HG02763 (cell line): ENCODE data around the gene CROT.
A peak's percentile ranks its signal among the peaks of the same experiment; 100 is the strongest.

Source experiments
- ATAC-seq: cut with Tn5 transposase; IDR thresholded peaks from one replicate; pipeline ENCODE4 v1.9.1; 2021; ENCODE audit warnings: mild to moderate bottlenecking, moderate library complexity; ENCODE audit not compliant: unreplicated experiment

Gene CROT

DNA sequence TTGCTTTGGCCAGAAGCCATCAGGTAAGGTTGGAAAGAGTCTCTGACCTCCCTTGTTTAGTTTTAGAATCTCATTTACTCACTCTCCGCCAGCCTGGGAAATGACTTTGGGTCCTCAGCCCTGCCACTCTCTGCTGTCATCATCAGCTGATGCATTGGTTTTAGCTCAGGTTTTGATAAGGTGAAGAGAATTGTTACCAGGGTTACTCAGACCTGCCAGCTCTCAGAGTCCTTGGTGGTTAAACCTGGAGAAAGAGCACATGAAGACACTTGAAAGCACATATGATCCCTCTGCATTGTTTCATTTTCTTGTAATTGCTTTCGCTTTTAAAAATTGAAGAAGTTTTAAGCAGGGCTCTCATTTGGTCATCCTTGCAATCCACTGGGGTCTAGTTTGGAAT lies 4.0 kb upstream of the CROT start:
- no peak for ATAC-seq

DNA sequence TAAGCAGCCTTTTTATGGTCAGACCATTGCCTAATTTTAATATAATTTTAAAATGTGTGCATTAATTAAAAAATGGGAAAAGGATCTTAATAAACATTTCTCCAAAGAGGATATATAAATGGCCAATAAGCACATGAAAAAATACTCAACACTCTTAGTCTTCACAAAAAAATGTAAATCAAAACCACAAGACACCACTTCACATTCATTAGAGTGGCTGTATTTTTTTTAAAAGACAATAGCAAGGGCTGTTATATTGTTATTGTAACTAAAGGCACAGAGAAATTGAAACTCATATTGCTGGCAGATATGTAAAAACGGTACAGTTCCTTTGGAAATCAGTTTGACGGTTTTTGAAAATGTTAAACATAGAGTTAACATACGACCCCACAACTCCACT lies 3.2 kb upstream of the CROT start:
- ATAC-seq: no peak

DNA sequence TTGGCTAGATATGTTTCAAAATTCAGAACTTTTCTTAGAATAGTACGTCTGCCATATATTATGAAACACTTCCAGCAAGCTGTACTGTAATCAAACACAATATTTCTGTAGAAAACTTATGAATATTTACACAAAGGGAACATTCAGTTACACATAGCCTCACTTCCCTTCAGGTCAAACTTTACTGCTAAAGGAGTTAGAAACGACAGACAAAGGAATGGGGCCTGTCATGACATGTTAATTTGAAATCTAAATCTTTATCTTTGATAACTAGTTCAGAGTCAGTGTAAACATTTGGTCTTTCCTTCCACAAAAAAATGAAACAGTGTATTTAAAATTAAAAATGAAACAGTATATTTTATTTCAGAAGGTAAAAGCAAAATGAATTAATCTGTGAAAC lies 1.0 kb upstream of the CROT start:
- ATAC-seq: no peak

DNA sequence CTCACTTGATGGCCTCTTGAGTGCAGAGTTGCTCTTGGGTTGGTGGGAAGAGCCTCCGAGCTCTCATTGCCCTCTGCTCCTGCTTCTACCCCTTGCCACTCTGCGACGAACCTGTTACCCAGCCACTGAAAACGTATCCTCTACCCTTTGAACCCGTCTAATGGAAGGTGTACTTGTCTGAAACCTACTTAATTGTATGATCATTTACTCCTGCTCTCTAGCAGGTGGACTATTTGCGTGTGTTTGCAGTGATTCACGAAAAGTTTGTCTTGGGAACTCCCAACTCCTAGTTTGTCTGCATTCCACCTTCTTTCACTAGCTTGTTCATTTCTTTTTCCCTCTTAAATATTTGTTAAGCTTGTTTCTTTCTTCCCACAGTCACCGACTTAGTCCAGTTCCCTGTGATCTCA lies 503 bp downstream of the CROT start:
- ATAC-seq: peak; percentile 3

DNA sequence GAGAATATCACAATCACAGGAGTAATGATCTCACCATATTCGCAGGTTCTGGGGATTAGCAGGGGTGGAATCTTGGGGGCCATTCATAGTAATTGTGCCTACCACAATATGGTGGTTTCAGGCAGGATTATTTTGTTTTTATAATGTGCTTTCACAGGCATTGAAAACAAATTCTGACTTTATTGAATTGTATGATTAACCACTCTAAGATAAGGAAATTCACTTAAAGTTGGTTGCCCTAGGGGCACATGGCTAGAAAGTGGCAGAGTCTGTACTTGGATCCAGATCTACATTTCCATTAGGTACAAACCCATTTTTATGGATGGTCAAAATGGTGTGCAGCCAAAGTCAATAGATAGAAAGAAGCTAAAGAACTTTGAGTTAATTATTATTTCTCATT lies 1.7 kb downstream of the CROT start:
- no peak for ATAC-seq

DNA sequence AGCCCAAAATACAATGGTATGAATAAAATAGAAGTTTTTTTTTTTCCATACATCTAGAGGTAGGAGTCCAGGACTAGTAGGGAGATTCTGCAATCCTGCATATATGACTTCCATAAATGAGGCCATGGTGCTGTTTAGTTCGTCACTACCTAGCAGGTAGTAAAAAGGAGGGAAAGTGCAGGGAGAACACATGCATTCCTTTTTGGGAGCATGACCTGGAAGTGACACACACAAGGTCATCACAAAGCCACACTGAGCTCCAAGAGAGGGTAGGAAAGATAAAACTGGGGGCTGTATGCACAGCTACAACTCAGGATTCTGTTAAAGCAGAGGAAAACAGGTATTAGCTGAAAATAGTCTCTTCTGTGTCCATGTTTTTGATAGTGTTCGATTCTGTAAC lies 2.2 kb downstream of the CROT start:
- no peak for ATAC-seq

DNA sequence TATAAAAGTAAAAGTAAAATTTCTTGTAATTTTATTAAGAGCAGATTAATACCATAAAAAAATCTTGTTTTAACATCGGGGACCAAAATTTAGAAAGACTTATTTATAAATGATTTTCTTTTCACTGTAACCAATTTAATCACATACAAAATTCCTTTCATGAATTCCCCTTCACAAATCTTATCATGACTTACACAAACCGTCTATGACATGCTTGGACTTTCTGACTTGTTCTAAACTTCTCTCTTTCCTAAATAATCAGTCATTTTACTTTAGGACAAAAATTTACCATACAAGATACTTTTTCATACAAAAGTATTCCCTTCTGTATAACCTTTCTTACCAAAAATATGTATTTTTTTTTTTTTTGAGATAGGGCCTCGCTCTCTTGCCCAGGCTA lies 9.3 kb downstream of the CROT start:
- ATAC-seq: no peak

DNA sequence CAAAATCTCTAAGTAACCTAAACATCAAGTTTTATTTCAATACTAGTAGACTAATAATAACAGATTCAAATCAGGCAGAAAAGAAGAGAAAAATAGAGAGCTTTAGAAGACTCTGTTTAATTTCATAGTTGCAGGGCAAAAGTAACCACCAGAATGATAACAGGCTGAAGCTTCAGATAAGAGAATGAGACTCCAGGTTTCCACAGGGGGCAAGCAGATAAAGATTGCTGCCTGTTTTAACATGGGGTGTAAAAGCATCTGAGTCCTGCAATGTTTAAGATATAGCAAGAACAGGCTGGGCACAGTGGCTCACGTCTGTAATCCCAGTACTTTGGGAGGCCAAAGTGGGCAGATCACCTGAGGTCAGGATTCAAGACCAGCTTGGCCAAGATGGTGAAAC lies 11.0 kb downstream of the CROT start:
- no peak for ATAC-seq

DNA sequence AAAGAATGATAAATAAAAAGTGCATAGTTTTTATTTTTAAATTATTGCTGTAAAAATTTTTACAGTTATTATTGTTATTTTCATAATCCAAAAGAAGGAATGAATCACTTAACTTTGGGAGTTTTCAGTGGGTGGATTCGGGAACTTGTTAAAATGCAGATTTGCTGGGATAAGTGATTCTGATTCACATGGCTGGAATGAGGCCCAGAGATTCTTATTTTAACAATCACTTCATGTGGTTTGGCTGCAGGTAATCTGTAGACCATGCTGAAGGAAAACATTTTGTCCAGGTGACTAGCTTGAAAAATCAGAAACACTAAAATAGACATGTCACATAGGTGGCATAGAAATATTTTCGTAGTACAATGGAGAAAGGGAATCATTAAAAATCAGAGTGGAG lies 13.9 kb downstream of the CROT start:
- ATAC-seq: no peak

DNA sequence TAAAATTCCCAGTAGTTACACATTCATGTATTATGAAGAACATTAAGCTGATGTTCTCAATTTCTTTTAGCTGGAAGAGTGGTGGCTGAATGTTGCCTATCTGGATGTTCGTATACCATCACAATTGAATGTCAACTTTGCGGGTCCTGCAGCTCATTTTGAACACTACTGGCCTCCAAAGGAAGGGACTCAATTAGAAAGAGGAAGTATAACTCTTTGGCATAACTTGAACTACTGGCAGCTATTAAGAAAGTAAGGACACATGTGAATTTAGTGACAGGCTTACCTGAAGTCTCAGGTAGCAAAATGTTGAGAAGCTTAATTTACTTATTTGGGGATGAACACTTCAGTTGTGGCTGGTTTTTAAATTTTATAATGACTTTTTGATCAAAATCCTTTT lies 15.9 kb downstream of the CROT start:
- ATAC-seq: no peak

DNA sequence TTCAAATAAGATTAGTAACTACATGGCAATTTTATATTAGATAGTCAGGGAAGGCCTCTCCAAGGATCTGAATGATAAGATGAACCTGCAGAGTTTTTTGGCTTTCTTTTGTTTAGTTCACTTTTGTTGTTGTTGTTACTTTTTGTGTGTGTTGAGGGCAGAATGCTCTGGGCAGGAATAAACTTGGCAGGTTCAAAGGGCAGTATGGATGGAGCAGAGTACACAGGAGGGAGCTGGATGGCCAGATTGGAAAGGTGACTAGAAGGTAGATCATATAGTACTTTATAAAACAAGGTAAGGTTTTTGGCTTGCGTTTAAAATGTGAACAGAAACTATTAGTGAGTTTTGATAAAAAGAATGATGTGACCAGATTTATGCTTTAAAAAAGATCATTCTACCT lies 17.9 kb downstream of the CROT start:
- ATAC-seq: no peak

DNA sequence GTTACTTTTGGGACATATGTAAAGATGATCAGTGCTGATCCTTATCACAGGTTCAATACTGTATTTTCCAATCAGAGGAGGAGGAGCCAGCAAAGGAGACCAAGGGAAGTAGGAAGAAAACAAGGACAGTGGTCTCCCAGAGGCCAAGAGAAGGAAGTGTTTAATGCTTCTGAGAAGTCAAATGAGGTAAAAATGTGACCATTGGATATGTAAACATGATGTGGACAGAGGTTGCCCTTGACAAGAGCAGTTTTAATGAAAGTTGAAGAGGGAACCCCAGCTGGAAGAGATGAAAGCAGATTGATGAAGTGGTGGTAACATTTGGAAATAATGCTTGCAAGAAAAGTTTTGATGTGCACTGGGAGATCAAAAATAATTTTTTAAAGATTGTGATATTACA lies 18.8 kb downstream of the CROT start:
- no peak for ATAC-seq

DNA sequence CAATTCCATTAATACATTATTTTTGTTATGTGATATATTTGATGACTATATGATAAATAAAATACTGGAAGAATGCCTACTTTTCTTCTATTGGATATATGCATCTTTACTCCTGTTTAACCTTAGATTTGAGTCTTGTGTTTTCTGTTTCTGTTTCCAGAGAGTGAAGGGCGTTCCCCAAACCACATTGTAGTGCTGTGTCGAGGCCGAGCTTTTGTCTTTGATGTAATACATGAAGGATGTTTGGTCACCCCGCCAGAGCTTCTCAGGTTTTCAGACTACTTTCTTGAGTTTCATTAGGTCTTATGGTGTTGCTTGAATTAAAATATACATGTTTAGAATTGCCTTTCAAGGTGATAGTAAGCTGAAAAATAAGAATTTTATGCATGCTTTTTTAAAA lies 23.8 kb downstream of the CROT start:
- no peak for ATAC-seq

DNA sequence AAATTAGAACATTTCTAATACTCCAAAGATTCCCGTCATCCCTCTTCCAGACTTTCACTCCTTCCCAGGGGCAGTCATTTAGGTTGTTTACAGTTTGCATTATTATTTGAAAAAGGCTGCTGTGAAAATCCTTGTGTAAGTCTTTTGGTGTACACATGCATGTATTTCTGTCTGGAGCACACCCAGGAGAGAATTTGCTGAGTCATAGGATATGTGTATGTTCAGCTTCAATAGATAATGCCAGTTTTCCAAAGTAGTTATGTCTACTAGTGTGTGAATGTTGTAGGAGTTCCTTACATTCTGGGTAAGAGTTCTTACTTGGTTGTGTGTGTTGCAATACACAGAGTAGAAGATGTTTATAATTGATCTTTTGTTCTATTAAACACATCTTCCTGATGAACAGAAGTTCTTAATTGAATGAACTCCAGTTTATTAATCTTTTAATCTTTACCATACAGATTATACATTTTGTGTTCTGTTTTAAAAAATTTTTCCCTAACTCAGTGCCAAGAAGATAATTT lies 25.3 kb downstream of the CROT start:
- ATAC-seq: no peak

DNA sequence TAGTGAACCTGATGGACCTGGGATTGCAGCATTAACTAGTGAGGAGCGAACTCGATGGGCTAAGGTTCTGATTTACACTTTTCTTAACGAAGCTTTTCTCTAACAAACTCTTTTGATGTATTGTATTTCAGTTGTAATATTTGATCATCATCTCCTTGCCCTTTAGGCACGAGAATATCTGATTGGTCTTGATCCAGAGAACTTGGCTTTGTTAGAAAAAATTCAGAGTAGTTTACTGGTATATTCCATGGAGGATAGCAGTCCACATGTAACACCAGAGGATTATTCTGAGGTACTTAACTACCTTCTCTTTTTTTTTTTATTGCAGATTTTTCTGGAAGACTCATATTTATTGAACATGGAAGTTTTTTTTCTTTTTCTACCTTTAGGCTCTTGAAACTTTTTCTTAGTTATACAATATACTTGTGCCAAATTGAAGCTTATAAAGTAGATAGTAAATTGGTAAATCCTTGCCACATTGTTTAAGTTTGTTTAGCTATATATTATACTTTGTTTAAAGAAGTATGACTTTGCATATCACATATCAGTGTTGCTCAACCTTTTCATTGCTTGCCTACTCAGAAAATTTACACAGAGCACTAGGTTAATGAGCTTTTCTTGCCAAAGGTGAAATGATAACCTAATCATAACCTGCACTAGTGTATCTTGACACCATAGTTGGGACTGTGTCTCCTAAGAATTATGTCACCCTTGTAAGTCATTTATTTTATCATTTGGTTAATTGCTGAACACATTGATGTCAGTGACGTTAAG lies 30.4 kb downstream of the CROT start:
- no peak for ATAC-seq

DNA sequence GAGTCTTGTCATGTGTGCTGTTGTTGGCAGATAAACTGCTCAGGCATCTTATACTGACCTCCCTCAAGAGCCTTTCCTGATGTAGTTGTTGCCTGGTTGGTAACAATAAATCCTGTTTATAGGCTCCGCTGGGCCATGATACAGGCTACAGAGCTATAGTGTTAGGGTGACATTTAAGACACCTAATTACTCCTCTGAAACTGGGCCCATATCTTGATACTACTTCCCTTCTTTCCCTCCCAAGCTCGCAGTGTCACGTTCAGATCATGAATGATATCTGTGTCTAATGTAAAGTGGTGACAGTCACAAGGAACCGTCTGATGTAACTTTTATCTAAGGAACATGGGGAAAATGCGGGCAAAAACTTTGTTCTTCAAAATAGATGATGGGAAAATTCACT lies 35.4 kb downstream of the CROT start:
- ATAC-seq: no peak

DNA sequence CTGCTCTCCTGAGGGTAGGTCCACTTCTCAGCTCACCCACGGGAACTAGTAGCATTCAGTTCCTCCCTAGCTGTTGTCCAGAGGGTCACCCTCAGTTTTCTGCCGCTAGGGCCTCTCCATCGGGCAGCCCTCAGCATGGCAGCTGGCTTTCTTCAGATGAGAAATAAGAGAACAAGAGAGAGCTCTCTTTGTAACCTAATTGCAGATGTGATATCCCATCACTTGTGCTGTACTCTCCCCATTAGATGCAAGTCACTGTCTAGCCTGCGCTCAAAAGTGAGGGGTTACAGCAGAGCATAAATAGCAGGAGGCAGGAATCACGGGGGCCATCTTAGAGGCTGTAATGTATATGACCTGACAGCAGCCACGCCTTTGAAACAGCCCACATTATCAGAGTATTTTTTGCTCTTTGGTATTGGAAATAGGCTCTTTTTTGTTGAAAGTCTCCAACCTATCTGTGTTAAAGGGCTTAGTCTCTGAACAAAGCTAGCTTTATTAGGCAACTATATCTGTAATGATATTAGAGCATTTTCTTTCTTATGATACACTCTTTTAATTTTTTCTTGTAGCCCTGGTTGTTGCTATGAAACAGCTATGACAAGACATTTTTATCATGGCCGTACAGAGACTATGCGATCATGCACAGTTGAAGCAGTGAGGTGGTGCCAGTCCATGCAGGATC lies 45.7 kb downstream of the CROT start:
- no peak for ATAC-seq

DNA sequence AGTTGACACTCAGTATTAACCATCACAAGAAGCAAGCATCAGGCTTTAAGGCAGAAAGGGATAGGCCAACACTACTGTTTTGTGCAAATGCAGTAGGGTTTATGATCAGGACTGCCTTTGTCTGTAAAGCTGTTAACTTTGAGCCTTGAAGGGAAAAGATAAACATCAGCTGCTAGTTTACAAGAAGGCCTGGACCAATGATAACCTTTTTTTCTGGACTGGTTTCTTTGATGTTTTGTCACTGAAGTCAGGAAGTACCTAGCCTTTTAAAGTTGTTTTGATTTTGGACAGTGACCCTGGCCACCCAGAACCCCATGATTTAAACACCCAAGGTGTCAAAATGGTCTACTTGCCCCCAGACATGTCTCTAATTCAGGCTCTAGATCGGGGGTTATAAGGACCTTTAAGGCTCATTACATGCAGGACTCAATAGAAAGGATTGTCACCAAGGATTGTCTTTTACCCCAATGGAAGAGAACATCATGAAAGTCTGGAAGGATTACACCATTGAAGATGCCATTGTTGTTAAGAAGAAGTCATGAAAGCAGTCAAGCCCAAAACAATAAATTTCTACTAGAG lies 50.1 kb downstream of the CROT start:
- no peak for ATAC-seq

DNA sequence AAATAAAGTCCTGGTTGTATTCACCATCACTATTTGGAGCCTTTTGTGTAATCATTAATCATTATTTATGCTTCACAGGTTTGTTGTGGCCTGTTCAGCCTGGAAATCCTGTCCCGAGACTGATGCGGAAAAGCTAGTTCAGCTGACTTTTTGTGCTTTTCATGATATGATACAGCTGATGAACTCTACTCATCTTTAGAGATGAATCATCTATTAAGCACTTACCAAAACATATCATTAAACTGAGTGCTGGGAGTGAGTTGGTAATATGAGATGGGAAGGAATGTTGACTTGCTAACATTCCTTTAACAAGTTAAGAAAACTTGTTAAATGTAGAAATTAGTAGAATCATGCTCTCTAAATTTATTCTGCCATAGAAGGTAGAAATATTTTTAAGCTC lies 53.0 kb downstream of the CROT start:
- no peak for ATAC-seq

DNA sequence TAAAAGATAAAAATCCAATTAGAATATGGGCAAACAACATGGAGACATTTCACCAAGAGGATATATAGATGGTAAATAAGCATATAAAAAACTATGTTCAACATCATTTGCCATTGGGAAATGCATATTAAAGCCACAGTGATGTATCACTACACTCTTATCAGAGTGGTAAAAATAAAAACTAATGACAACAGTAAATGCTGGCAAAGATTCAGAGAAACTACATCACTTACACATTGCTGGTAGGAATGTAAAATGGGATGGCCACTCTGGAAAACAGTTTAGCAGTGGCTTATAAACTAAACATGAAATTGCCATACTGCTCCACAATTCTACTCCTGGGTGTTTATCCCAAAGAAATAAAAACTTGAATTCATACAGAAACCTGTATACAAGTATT lies 59.2 kb downstream of the CROT start:
- no peak for ATAC-seq

DNA sequence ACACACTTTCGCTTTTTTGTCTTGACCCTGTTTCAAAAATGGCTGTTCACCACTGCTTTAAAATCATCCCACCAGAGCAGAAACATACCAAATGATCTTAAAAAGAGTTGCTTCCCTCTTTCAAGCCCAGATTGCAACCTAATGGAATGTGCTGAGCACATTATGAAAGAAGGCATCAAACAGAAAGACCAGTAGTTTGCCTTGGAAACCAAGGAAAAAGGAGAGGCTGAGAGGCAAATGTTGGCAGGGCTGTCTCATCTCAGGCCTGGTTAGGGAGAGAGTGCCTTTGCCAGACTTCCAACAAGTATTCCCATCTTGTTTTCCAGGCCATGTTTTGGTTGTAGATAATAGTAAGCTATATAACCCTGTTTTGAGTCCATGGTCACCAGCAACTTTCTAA lies 65.7 kb downstream of the CROT start:
- no peak for ATAC-seq

DNA sequence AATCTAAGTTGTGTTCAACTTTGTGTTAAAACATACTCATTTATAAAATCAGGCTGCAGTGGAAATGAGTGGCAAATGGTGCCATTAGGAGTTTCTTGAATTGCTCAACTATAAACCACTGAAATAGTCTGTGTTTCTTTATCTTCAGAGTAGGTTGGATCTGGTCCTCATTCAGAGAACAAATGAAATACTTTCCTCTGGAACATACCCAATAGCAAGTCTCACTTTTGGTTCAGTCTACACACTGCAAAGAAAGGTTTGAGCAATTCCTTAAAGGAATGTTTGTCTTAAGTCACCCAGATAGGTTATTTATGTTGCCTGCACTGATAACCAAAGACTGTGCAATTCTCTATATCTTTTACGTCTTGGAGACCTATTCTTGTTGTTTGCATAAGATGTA lies 67.6 kb downstream of the CROT start:
- ATAC-seq: no peak
